Smooth muscle cell (in vitro differentiated cells): Measurements from ENCODE around the gene VAPB. TPM values are rescaled to one million over a fixed set of nuclear protein-coding genes. Genes with fewer than 3 reads are reported as not detected.

Source experiments
- DNase-seq: peaks from one replicate; lab custom pipeline; 2025; ENCODE audit not compliant: unreplicated experiment; lab: John Stamatoyannopoulos, UW
- H2AFZ ChIP-seq: fragments of 200-600 bp; sonication (generic); 2 replicates; pipeline ENCODE4 v1.6.0; 2016; ENCODE audit warnings: antibody characterized with exemption, low read depth, mild to moderate bottlenecking
- H3F3A ChIP-seq: fragments of 200-600 bp; sonication (generic); 2 replicates; pipeline ENCODE4 v1.6.0; 2017; ENCODE audit warnings: antibody characterized with exemption, low read depth
- H3K27ac ChIP-seq: fragments of 200-600 bp; sonication (generic); 2 replicates; pipeline ENCODE4 v1.5.1; 2016; ENCODE audit warnings: low read depth, mild to moderate bottlenecking
- H3K27me3 ChIP-seq: fragments of 200-600 bp; sonication (generic); 2 replicates; pipeline ENCODE4 v1.6.1; 2016; ENCODE audit warnings: low read depth, mild to moderate bottlenecking
- H3K36me3 ChIP-seq: fragments of 200-600 bp; sonication (generic); 2 replicates; pipeline ENCODE4 v1.5.1; 2016; ENCODE audit warnings: low read depth
- H3K4me1 ChIP-seq: fragments of 200-600 bp; sonication (generic); 2 replicates; pipeline ENCODE4 v1.5.1; 2016; ENCODE audit warnings: low read depth
- H3K4me2 ChIP-seq: fragments of 200-600 bp; sonication (generic); 2 replicates; pipeline ENCODE4 v1.6.0; 2016; ENCODE audit warnings: mild to moderate bottlenecking
- H3K4me3 ChIP-seq: fragments of 200-600 bp; sonication (generic); 2 replicates; pipeline ENCODE4 v1.5.1; 2016; ENCODE audit warnings: mild to moderate bottlenecking
- H3K79me2 ChIP-seq: fragments of 200-600 bp; sonication (generic); 2 replicates; pipeline ENCODE4 v1.6.0; 2016; ENCODE audit warnings: low read depth, mild to moderate bottlenecking
- H3K9ac ChIP-seq: fragments of 200-600 bp; sonication (generic); 2 replicates; pipeline ENCODE4 v1.6.0; 2016; ENCODE audit warnings: low read depth
- H3K9me3 ChIP-seq: fragments of 200-600 bp; sonication (generic); replicated peaks from 2 replicates; pipeline ENCODE4 v1.5.1; 2016; ENCODE audit warnings: low read depth
- H4K20me1 ChIP-seq: fragments of 200-600 bp; sonication (generic); 2 replicates; pipeline ENCODE4 v1.6.0; 2016; ENCODE audit warnings: low read depth
- CTCF ChIP-seq: fragments of 200-600 bp; sonication (generic); IDR thresholded peaks from 2 replicates; pipeline ENCODE4 v1.5.1; 2017; ENCODE audit warnings: borderline replicate concordance, mild to moderate bottlenecking, antibody characterized with exemption; ENCODE audit not compliant: insufficient read depth, poor library complexity, severe bottlenecking
- WGBS: methylation state at CpG from one replicate; pipeline ENCODE4 v1.1.7; 2016; ENCODE audit warnings: low lambda C conversion rate; 5-methylcytosine and 5-hydroxymethylcytosine counted together
- polyA plus RNA-seq: library from polyadenylated mRNA; unstranded; fragments of >200 nt; fragmentation: Nextera tagmentation; extraction: Ambion mirVana; gene quantifications from 2 replicates; pipeline ENCODE4 v1.2.1, GENCODE V29; 2016
- total RNA-seq: library from RNA; depleted of rRNA; stranded (reverse); fragments of >200 nt; gene quantifications from 2 replicates; pipeline ENCODE4 v1.2.3, GENCODE V29; 2014

Gene VAPB
- total and polyA plus RNA-seq, 2 experiments from 2014 or later, result 14.9 to 28.2 TPM

- DNase-seq, result no peak
- Histone ChIP-seq H3K27me3 (no peaks in the 10 kb centered on the region), H3K27ac (peak overlapping the region; percentile 40), H3K9me3 (no peaks in the 10 kb centered on the region), H3K4me1 (peaks cover 9% of the 10 kb centered on the region), H3K9ac (no peak overlapping the region), H3K36me3 (no peaks in the 10 kb centered on the region), H3F3A (peaks cover 5% of the 10 kb centered on the region), H3K4me3 (no peak overlapping the region), H3K79me2 (peaks cover 96% of the 10 kb centered on the region), H2AFZ (no peak overlapping the region), H3K4me2 (peak overlapping the region; percentile 1), H4K20me1 (peaks cover 100% of the 10 kb centered on the region)
- TF ChIP-seq CTCF, result no peak
- 47% methylated on average over 4 of the region's 4 CpGs for WGBS
These were observed 17.5 kb downstream of the VAPB start for GRCh38 chr20:58406422-58407001.

- Histone ChIP-seq H3K36me3 (no peaks in the 10 kb centered on the region), H4K20me1 (peaks cover 99% of the 10 kb centered on the region), H3K4me2 (peak overlapping the region; percentile 1), H3K79me2 (peaks cover 96% of the 10 kb centered on the region), H2AFZ (no peak overlapping the region), H3K27ac (peak overlapping the region; percentile 40), H3K27me3 (no peaks in the 10 kb centered on the region), H3K9ac (no peak overlapping the region), H3F3A (peaks cover 5% of the 10 kb centered on the region), H3K9me3 (no peaks in the 10 kb centered on the region), H3K4me3 (no peak overlapping the region), H3K4me1 (peaks cover 9% of the 10 kb centered on the region)
- no peak for TF ChIP-seq CTCF
- 86% methylated on average over 4 of the region's 4 CpGs for WGBS
- no peak for DNase-seq
These were observed 18.3 kb downstream of the VAPB start for GRCh38 chr20:58407201-58407873.

- DNase-seq, result no peak
- H2AFZ ChIP-seq, result no peak overlapping the region
- peaks cover 97% of the 10 kb centered on the region for H4K20me1 ChIP-seq
- H3K4me3 ChIP-seq, result no peak overlapping the region
- peaks cover 9% of the 10 kb centered on the region for H3K4me1 ChIP-seq
- no peaks in the 10 kb centered on the region for H3K9me3 ChIP-seq
- no peak overlapping the region for H3K27ac ChIP-seq
- H3K27me3 ChIP-seq, result no peaks in the 10 kb centered on the region
- H3K9ac ChIP-seq, result no peak overlapping the region
- no peaks in the 10 kb centered on the region for H3K36me3 ChIP-seq
- peaks cover 5% of the 10 kb centered on the region for H3F3A ChIP-seq
- no peak for TF ChIP-seq CTCF
- no peak overlapping the region for H3K4me2 ChIP-seq
- 88% methylated on average over 2 of the region's 2 CpGs for WGBS
- peaks cover 95% of the 10 kb centered on the region for H3K79me2 ChIP-seq
These were observed 19.0 kb downstream of the VAPB start for GRCh38 chr20:58407966-58408557.
